HCT116 (cell line): ENCODE data around the gene BRSK2. TPM values are rescaled to one million over a fixed set of nuclear protein-coding genes. Genes with fewer than 3 reads are reported as not detected.

ENCODE experiments used
- ATAC-seq: fragments of 200-7000 bp; cut with Tn5 transposase; 2 replicates; pipeline ENCODE4 v1.9.1; 2020; ENCODE audit warnings: mild to moderate bottlenecking, moderate library complexity
- BruUV-seq: library from RNA; stranded (reverse); fragments of 400-500 nt; replicated peaks from 2 replicates; lab custom pipeline; 2021; lab: Mats Ljungman, UMichigan
- CTCF ChIA-PET: fragments of 300-600 bp; sonication (Branson Sonifier 250); formaldehyde crosslinking; loops from one replicate; lab custom pipeline; 2021; ENCODE audit warnings: antibody characterized with exemption; lab: Charles Lee
- POLR2A ChIA-PET: fragments of 300-600, 350-600 bp; sonication (Branson Sonifier 250); formaldehyde crosslinking; loops from one replicate; lab custom pipeline; 2021; ENCODE audit warnings: antibody characterized with exemption; lab: Charles Lee
- RAD21 ChIA-PET, 2 experiments: fragments of 300-600 bp; sonication (Branson Sonifier 250); formaldehyde crosslinking; loops; one replicate each; lab custom pipeline; 2023; ENCODE audit warnings: low total read pairs in 2 of 2; ENCODE audit not compliant: uncharacterized antibody in 2 of 2, unreplicated experiment in 2 of 2, low non-redundant PET in 1 of 2; lab: Charles Lee
- DNase-seq: peaks from one replicate; pipeline ENCODE4 v3.0.0-alpha.2; 2010; ENCODE audit warnings: low read depth, low spot score
- H2AFZ ChIP-seq: fragments of 200-600 bp; shearing (Covaris generic), sonication (generic); 2 replicates; pipeline ENCODE4 v1.6.1; 2017; ENCODE audit warnings: low read depth, mixed run types, mixed read lengths, antibody characterized with exemption, low read length; ENCODE audit not compliant: poor library complexity, severe bottlenecking
- H3K27ac ChIP-seq: 2 replicates; pipeline ENCODE4 v1.5.1; 2012; ENCODE audit warnings: low read depth, low read length
- H3K27me3 ChIP-seq: fragments of 200-600 bp; sonication (generic); 2 replicates; pipeline ENCODE4 v1.6.1; 2016; ENCODE audit warnings: mixed run types, low read length, mixed read lengths; ENCODE audit not compliant: insufficient read depth
- H3K36me3 ChIP-seq, 2 experiments: fragments of 200-500 bp in 1 of 2; fragments of 200-600 bp in 1 of 2; sonication (Bioruptor generic) in 1 of 2; sonication (generic) in 1 of 2; 2 replicates each; pipeline versions ENCODE4 v1.5.1 to v1.6.1; 2014 to 2016; ENCODE audit warnings: low read length in 2 of 2, inconsistent platforms in 1 of 2, mixed read lengths in 1 of 2, mixed run types in 1 of 2; ENCODE audit not compliant: insufficient read depth in 2 of 2, control insufficient read depth in 1 of 2
- H3K4me1 ChIP-seq, 2 experiments: fragments of 200-600 bp in 1 of 2; sonication (generic) in 1 of 2; 2 replicates each; pipeline versions ENCODE4 v1.5.1 to v1.6.1; 2012 to 2017; ENCODE audit warnings: low read length in 2 of 2, inconsistent platforms in 1 of 2, mild to moderate bottlenecking in 1 of 2, mixed read lengths in 1 of 2, mixed run types in 1 of 2, moderate library complexity in 1 of 2; ENCODE audit not compliant: insufficient read depth in 2 of 2, control insufficient read depth in 1 of 2
- H3K4me2 ChIP-seq: fragments of 200-600 bp; sonication (generic); 2 replicates; pipeline ENCODE4 v1.6.1; 2017; ENCODE audit warnings: mixed run types, low read length, mixed read lengths
- H3K4me3 ChIP-seq, 2 experiments: fragments of 200-600 bp in 1 of 2; sonication (generic) in 1 of 2; replicated peaks in 1 of 2; 2 replicates each; pipeline ENCODE4 v1.5.1; 2011 to 2016; ENCODE audit warnings: low read length in 2 of 2, control low read depth in 1 of 2, low read depth in 1 of 2, mild to moderate bottlenecking in 1 of 2, mixed read lengths in 1 of 2, mixed run types in 1 of 2
- H3K79me2 ChIP-seq: fragments of 200-600 bp; sonication (generic); 2 replicates; pipeline ENCODE4 v1.6.1; 2017; ENCODE audit warnings: mild to moderate bottlenecking, mixed run types, low read length, moderate library complexity, mixed read lengths; ENCODE audit not compliant: insufficient read depth
- H3K9ac ChIP-seq: fragments of 200-600 bp; sonication (generic); 2 replicates; pipeline ENCODE4 v1.6.1; 2016; ENCODE audit warnings: low read length, mixed read lengths
- H3K9me2 ChIP-seq: fragments of 200-600 bp; sonication (generic), shearing (Covaris generic); 2 replicates; pipeline ENCODE4 v1.6.1; 2017; ENCODE audit warnings: mixed run types, mild to moderate bottlenecking, moderate library complexity; ENCODE audit not compliant: insufficient read depth
- H3K9me3 ChIP-seq, 2 experiments: fragments of 200-500 bp in 1 of 2; fragments of 200-600 bp in 1 of 2; sonication (Bioruptor generic) in 1 of 2; sonication (generic) in 1 of 2; 2 replicates each; pipeline ENCODE4 v1.6.1; 2014 to 2017; ENCODE audit warnings: low read length in 2 of 2, mixed read lengths in 2 of 2, inconsistent platforms in 1 of 2, low read depth in 1 of 2, mild to moderate bottlenecking in 1 of 2, mixed run types in 1 of 2, moderate library complexity in 1 of 2; ENCODE audit not compliant: control insufficient read depth in 1 of 2, insufficient read depth in 1 of 2
- H4K20me1 ChIP-seq: fragments of 200-600 bp; sonication (generic), shearing (Covaris generic); 2 replicates; pipeline ENCODE4 v1.6.1; 2017; ENCODE audit warnings: mixed run types, mild to moderate bottlenecking, moderate library complexity; ENCODE audit not compliant: insufficient read depth
- CBX3 ChIP-seq: IDR thresholded peaks from 2 replicates; pipeline ENCODE4 v1.6.1; 2012; ENCODE audit warnings: low read depth
- CTCF ChIP-seq, 3 experiments: fragments of 200-600 bp in 1 of 3; sonication (generic) in 1 of 3; IDR thresholded peaks in 2 of 3; conservative IDR thresholded peaks in 1 of 3; 2 replicates each; pipeline ENCODE4 v1.5.1; 2012 to 2017; ENCODE audit warnings: low read depth in 2 of 3, low read length in 2 of 3, antibody characterized with exemption in 1 of 3, borderline replicate concordance in 1 of 3, control low read depth in 1 of 3, mild to moderate bottlenecking in 1 of 3, mixed read lengths in 1 of 3, mixed run types in 1 of 3, moderate library complexity in 1 of 3; ENCODE audit not compliant: insufficient read depth in 1 of 3
- EGR1 ChIP-seq: IDR thresholded peaks from 2 replicates; pipeline ENCODE4 v1.6.1; 2012; ENCODE audit warnings: low read depth
- EZH2phosphoT487 ChIP-seq: fragments of 200-600 bp; IDR thresholded peaks from 2 replicates; pipeline ENCODE4 v1.6.1; 2018; ENCODE audit warnings: antibody characterized with exemption, borderline replicate concordance
- FOSL1 ChIP-seq: IDR thresholded peaks from 2 replicates; pipeline ENCODE4 v1.6.1; 2012; ENCODE audit warnings: low read depth
- JUND ChIP-seq: IDR thresholded peaks from 2 replicates; pipeline ENCODE4 v1.6.1; 2012
- SIN3A ChIP-seq: IDR thresholded peaks from 2 replicates; pipeline ENCODE4 v1.6.1; 2012; ENCODE audit warnings: low read depth
- SP1 ChIP-seq: IDR thresholded peaks from 2 replicates; pipeline ENCODE4 v1.6.1; 2012; ENCODE audit warnings: low read depth
- SRF ChIP-seq: IDR thresholded peaks from 2 replicates; pipeline ENCODE4 v1.6.1; 2012; ENCODE audit warnings: low read depth
- TCF7L2 ChIP-seq: IDR thresholded peaks from 2 replicates; pipeline ENCODE4 v1.7.0; 2011; ENCODE audit warnings: borderline replicate concordance, inconsistent platforms; ENCODE audit not compliant: insufficient read depth, insufficient read length; ENCODE audit errors: extremely low read depth
- ZFX ChIP-seq: fragments of 450-650 bp; IDR thresholded peaks from 2 replicates; pipeline ENCODE4 v1.6.1; 2017
- ZNF274 ChIP-seq: fragments of 200-500 bp; sonication (Bioruptor generic); IDR thresholded peaks from 2 replicates; pipeline ENCODE4 v1.6.1; 2014; ENCODE audit warnings: mild to moderate bottlenecking, low read depth, low read length, inconsistent platforms
- intact Hi-C: fragments of 100-400 bp; cut with micrococcal nuclease; formaldehyde crosslinking; loops from 2 replicates; pipeline ENCODE4 v1.10.0; 2022
- total RNA-seq: library from RNA; stranded (reverse); gene quantifications from one replicate; pipeline ENCODE4 v1.2.1, GENCODE V29; 2021; ENCODE audit not compliant: unreplicated experiment

The BRSK2 gene
- total RNA-seq, 1 experiment from 2014 or later, result 14.0 TPM

- TF ChIP-seq SP1, result no peak
- no peak for TF ChIP-seq EZH2phosphoT487
- no peak for TF ChIP-seq ZNF274
- TF ChIP-seq CTCF (IDR thresholded peaks at IDR 0.05 in 2 of 3, conservative IDR thresholded peaks at IDR 0.05 in 1 of 3; ENCODE audit: borderline replicate concordance in 1 of 3, insufficient read depth in 1 of 3, low read depth in 2 of 3, low read length in 2 of 3), result no peak
- TF ChIP-seq FOSL1, result no peak
- TF ChIP-seq TCF7L2, result no peak
These were observed 91.7 kb downstream of the BRSK2 start (continued) for GRCh38 chr11:1481483-1481825.

GRCh38 chr11:1481861-1482441 lies 92.2 kb downstream of the BRSK2 start:
- H3K36me3 ChIP-seq, result no peaks in the 10 kb centered on the region
- H3K4me3 ChIP-seq, result no peak overlapping the region
- ChIA-PET CTCF (no interaction called here), RAD21 (no interaction called here), POLR2A (no interaction called here)
- no peaks in the 10 kb centered on the region for H3K9me2 ChIP-seq
- TF ChIP-seq ZFX (no peak), SIN3A (no peak), CBX3 (no peak), SRF (no peak), TCF7L2 (no peak), ZNF274 (no peak), JUND (no peak), EGR1 (no peak)
- no peak overlapping the region for H3K9ac ChIP-seq
- H3K27me3 ChIP-seq, result no peaks in the 10 kb centered on the region
- no peak overlapping the region for H3K27ac ChIP-seq
- DNase-seq (no peak), ATAC-seq (no peak)
- no peaks in the 10 kb centered on the region for H3K9me3 ChIP-seq
- H3K4me2 ChIP-seq, result no peak overlapping the region
- H3K79me2 ChIP-seq, result no peaks in the 10 kb centered on the region; the same call in 1 of the 2 replicates
- no peak overlapping the region for H2AFZ ChIP-seq
- H4K20me1 ChIP-seq, result no peaks in the 10 kb centered on the region
- peaks cover 13% of the 10 kb centered on the region in 2 experiments; a peak in 2 of 4 replicates for H3K4me1 ChIP-seq
- intact Hi-C loops, result no loop called here
- no TSS peak for BruUV-seq
